ENCODE data around the gene SART1.
A peak's percentile ranks its signal among the peaks of the same experiment; 100 is the strongest.

SART1 gene

GRCh38 chr11:65981101-65981740, 19.7 kb downstream of the SART1 start:
- ChIA-PET CTCF (interaction anchor here (1.5 kb wide), 1 partner anchor 93 kb away, joined by 3 read pairs; the partner anchor contains the start of gene FIBP), POLR2A (ENCODE audit: low non-redundant PET) (no interaction called here)
- H3K27ac ChIP-seq, result peak overlapping the region; percentile 15; the same call in 1 of the 2 replicates
- DNase-seq (ENCODE audit: low spot score), result no peak
- TF ChIP-seq CTCF (conservative IDR thresholded peaks at IDR 0.05; ENCODE audit: low read depth), result no peak

- TF ChIP-seq CTCF (conservative IDR thresholded peaks at IDR 0.05; ENCODE audit: low read depth), result no peak
- no peak for DNase-seq (ENCODE audit: low spot score)
- POLR2A ChIA-PET (ENCODE audit: low non-redundant PET), result no interaction called here
- no peak overlapping the region for H3K27ac ChIP-seq
- CTCF ChIA-PET, result interaction anchor here (0.6 to 1.3 kb wide), 2 partner anchors 8 to 98 kb away, joined by 3 to 5 read pairs; no protein-coding TSS in a partner anchor
Observed at GRCh38 chr11:65981972-65982823, 20.7 kb downstream of the SART1 start.

GRCh38 chr11:65982824-65983588, 21.5 kb downstream of the SART1 start:
- POLR2A ChIA-PET (ENCODE audit: low non-redundant PET), result no interaction called here

GRCh38 chr11:65983589-65983987, 22.1 kb downstream of the SART1 start:
- ChIA-PET POLR2A (ENCODE audit: low non-redundant PET) (no interaction called here), CTCF (interaction anchor here (0.5 to 1.3 kb wide), 4 partner anchors 95 to 130 kb away, joined by 3 to 6 read pairs (median 3); partner anchors contain the start of genes FIBP and MUS81)
- DNase-seq (ENCODE audit: low spot score), result no peak
- no peak overlapping the region for H3K27ac ChIP-seq
- TF ChIP-seq CTCF (conservative IDR thresholded peaks at IDR 0.05; ENCODE audit: low read depth), result no peak

More at GRCh38 chr11:65982824-65983588, 21.5 kb downstream of the SART1 start:
- no peak for DNase-seq (ENCODE audit: low spot score)
- H3K27ac ChIP-seq, result no peak overlapping the region
- CTCF ChIA-PET, result interaction anchor here (0.5 to 1.3 kb wide), 4 partner anchors 94 to 129 kb away, joined by 3 to 6 read pairs (median 3); partner anchors contain the start of genes FIBP and MUS81
- no peak for TF ChIP-seq CTCF (conservative IDR thresholded peaks at IDR 0.05; ENCODE audit: low read depth)

GRCh38 chr11:65987336-65987735, 25.8 kb downstream of the SART1 start:
- no peak for TF ChIP-seq CTCF (conservative IDR thresholded peaks at IDR 0.05; ENCODE audit: low read depth)
- CTCF ChIA-PET, result interaction anchor here (1.7 kb wide), 1 partner anchor 103 kb away, joined by 11 read pairs; no protein-coding TSS in a partner anchor
- DNase-seq (ENCODE audit: low spot score), result no peak
- POLR2A ChIA-PET (ENCODE audit: low non-redundant PET), result no interaction called here
- H3K27ac ChIP-seq, result no peak overlapping the region

All from RWPE1 (cell line).